ENCODE measurements around the gene NADK.
"Not testable (repeated sequence)": the region's sequence is repeated elsewhere in the genome, so short reads cannot be mapped to it uniquely, and the experiment has no call there.

DNA sequence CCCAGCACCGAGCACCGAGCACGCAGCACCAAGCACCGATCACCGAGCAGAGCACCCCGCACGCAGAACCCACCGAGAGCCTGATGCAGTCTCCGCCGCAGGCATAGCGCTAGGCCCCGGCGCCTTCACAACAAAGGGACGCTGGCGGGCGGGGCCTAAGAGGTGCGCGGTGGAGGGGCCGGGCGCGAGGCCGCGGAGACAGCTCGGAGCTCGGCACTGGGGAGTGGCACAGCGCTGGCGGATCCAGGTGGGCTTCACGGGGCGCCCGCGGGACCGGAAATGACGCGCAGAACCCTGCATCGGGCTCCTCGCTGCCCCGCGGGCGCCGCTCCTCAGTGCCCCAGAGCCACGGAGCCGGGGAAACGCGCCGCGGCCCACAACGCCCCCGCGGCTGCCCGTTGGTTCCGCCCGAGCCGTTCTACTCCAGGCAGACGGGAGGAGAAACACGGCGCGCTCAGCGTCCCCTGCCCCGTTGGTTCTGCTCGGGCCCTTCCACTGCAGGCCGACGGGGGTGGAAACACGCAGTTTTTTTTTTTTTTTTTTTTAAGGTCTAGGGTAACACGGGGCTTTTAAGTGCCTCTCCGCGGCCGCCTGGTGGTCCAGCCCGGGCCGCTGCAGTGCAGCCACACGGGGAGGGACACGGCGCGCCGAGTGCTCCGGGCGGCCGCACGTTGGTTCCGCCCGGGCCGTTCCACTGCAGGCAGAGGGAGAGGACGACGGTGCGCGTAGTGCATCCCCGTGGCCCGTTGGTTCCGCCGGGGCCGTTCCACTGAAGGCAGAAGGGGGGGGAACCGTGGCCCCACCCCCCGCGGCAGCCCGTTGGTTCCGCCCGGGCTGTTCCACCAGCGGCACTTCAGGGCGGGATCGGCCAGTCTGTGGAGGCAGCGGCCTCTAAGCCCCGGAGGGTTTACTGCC is 32.4 kb downstream of the NADK start:
- TF ChIP-seq, protein P1, sequence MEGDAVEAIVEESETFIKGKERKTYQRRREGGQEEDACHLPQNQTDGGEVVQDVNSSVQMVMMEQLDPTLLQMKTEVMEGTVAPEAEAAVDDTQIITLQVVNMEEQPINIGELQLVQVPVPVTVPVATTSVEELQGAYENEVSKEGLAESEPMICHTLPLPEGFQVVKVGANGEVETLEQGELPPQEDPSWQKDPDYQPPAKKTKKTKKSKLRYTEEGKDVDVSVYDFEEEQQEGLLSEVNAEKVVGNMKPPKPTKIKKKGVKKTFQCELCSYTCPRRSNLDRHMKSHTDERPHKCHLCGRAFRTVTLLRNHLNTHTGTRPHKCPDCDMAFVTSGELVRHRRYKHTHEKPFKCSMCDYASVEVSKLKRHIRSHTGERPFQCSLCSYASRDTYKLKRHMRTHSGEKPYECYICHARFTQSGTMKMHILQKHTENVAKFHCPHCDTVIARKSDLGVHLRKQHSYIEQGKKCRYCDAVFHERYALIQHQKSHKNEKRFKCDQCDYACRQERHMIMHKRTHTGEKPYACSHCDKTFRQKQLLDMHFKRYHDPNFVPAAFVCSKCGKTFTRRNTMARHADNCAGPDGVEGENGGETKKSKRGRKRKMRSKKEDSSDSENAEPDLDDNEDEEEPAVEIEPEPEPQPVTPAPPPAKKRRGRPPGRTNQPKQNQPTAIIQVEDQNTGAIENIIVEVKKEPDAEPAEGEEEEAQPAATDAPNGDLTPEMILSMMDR (IDR thresholded peaks at IDR 0.05 in 2 of 3, conservative IDR thresholded peaks at IDR 0.05 in 1 of 3; ENCODE audit: borderline replicate concordance in 1 of 3, insufficient read depth in 1 of 3, low read depth in 2 of 3, low read length in 2 of 3): not testable (repeated sequence)
- not testable (repeated sequence) for TF ChIP-seq FOSL1 (IDR thresholded peaks at IDR 0.05; ENCODE audit: low read depth); EZH2phosphoT487 (IDR thresholded peaks at IDR 0.05; ENCODE audit: borderline replicate concordance); RAD21 (IDR thresholded peaks at IDR 0.05; ENCODE audit: low read depth); CEBPB (IDR thresholded peaks at IDR 0.05; ENCODE audit: low read depth); ZNF274 (IDR thresholded peaks at IDR 0.05; ENCODE audit: low read depth, low read length)
- TF ChIP-seq, protein P2, sequence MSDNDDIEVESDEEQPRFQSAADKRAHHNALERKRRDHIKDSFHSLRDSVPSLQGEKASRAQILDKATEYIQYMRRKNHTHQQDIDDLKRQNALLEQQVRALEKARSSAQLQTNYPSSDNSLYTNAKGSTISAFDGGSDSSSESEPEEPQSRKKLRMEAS (IDR thresholded peaks at IDR 0.05): peak; percentile 74; the same call in 1 of the 2 replicates
- peak; percentile 86; the same call in 1 of the 2 replicates for TF ChIP-seq JUND (IDR thresholded peaks at IDR 0.05)
- TF ChIP-seq, protein P3, sequence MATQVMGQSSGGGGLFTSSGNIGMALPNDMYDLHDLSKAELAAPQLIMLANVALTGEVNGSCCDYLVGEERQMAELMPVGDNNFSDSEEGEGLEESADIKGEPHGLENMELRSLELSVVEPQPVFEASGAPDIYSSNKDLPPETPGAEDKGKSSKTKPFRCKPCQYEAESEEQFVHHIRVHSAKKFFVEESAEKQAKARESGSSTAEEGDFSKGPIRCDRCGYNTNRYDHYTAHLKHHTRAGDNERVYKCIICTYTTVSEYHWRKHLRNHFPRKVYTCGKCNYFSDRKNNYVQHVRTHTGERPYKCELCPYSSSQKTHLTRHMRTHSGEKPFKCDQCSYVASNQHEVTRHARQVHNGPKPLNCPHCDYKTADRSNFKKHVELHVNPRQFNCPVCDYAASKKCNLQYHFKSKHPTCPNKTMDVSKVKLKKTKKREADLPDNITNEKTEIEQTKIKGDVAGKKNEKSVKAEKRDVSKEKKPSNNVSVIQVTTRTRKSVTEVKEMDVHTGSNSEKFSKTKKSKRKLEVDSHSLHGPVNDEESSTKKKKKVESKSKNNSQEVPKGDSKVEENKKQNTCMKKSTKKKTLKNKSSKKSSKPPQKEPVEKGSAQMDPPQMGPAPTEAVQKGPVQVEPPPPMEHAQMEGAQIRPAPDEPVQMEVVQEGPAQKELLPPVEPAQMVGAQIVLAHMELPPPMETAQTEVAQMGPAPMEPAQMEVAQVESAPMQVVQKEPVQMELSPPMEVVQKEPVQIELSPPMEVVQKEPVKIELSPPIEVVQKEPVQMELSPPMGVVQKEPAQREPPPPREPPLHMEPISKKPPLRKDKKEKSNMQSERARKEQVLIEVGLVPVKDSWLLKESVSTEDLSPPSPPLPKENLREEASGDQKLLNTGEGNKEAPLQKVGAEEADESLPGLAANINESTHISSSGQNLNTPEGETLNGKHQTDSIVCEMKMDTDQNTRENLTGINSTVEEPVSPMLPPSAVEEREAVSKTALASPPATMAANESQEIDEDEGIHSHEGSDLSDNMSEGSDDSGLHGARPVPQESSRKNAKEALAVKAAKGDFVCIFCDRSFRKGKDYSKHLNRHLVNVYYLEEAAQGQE (IDR thresholded peaks at IDR 0.05; ENCODE audit: low read depth): not testable (repeated sequence)
- peak; percentile 32; the same call in 1 of the 2 replicates for TF ChIP-seq POLR2AphosphoS5 (IDR thresholded peaks at IDR 0.05; ENCODE audit: low read depth, low read length)
